BJ (cell line): Measurements from ENCODE around the gene BTBD16. TPM values are rescaled to one million over a fixed set of nuclear protein-coding genes. Genes with fewer than 3 reads are reported as not detected.

ENCODE experiments used
- CTCF ChIA-PET: fragments of 350-600 bp; formaldehyde crosslinking; extraction: SDS; loops from one replicate; lab custom pipeline; 2021; ENCODE audit warnings: antibody characterized with exemption, inconsistent platforms; lab: Yijun Ruan, JAX
- POLR2A ChIA-PET: fragments of 300-600 bp; sonication (Branson Sonifier 250); formaldehyde crosslinking; extraction: SDS; loops from one replicate; lab custom pipeline; 2021; ENCODE audit warnings: antibody characterized with exemption; lab: Charles Lee
- DNase-seq: peaks from one replicate; pipeline ENCODE4 v3.0.0-alpha.2; 2011; ENCODE audit warnings: low read depth
- H3K27me3 ChIP-seq: 2 replicates; pipeline ENCODE4 v1.6.0; 2011; ENCODE audit warnings: low read length; ENCODE audit not compliant: control insufficient read depth, insufficient read depth
- H3K36me3 ChIP-seq: 2 replicates; pipeline ENCODE4 v1.5.1; 2011; ENCODE audit warnings: low read length; ENCODE audit not compliant: control insufficient read depth, insufficient read depth
- H3K4me3 ChIP-seq: 2 replicates; pipeline ENCODE4 v1.5.1; 2011; ENCODE audit warnings: low read depth, mild to moderate bottlenecking, control low read depth, low read length
- polyA plus RNA-seq: library from polyadenylated mRNA; depleted of rRNA; stranded (reverse); fragments of >200 nt; gene quantifications from 2 replicates; pipeline ENCODE4 v1.2.3, GENCODE V29; 2011
- TF ChIP-seq, protein P1 (sequence below): IDR thresholded peaks from 2 replicates; pipeline ENCODE4 v1.5.1; 2011; ENCODE audit warnings: low read depth, mild to moderate bottlenecking, control low read depth, inconsistent platforms, low read length, moderate library complexity; ENCODE audit not compliant: insufficient read depth

The BTBD16 gene
- polyA plus RNA-seq, 1 experiment: not detected

DNA sequence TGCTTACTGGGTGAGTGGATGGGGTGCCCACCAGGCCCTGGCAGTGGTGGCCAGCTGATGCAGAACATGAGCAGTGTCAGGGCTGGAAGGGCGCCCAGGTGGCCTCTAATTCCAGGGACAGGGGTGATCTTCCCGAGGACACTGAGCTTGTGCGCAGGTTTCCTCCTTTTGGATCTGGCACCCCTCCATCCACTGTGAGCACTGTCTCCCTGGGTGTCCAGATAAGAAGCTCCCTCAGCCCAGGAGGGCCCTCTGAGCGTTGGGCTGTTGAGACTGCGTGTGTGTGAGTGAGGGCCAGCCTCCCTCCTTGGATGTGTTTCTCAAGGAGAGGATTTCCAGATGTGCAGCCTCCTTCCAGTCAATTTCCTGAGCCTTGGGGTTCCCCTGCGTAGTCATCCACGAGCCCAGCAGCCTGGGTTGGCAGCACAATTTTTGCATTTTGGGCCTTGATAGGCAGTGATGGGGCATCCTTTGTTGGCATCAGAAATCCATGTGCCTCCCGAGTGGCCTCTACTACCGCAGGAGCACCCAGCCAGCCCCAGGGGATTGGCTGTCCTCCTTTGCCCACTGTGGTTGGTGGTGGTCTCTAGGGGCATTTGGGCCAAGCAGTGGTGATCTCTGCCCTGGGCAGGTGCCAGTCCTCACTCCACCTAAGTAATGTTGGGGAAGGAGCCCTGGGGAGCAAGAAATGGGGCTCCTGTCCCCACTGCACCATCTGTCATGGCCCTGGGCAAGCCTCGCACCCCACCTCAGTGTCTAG is 20.9 kb upstream of the BTBD16 start:
- ChIA-PET POLR2A (no interaction called here), CTCF (interaction anchor here (1.3 to 1.8 kb wide), 2 partner anchors 11 to 18 kb away, joined by 5 to 6 read pairs; no protein-coding TSS in a partner anchor)
- H3K27me3 ChIP-seq: no peaks in the 10 kb centered on the region

DNA sequence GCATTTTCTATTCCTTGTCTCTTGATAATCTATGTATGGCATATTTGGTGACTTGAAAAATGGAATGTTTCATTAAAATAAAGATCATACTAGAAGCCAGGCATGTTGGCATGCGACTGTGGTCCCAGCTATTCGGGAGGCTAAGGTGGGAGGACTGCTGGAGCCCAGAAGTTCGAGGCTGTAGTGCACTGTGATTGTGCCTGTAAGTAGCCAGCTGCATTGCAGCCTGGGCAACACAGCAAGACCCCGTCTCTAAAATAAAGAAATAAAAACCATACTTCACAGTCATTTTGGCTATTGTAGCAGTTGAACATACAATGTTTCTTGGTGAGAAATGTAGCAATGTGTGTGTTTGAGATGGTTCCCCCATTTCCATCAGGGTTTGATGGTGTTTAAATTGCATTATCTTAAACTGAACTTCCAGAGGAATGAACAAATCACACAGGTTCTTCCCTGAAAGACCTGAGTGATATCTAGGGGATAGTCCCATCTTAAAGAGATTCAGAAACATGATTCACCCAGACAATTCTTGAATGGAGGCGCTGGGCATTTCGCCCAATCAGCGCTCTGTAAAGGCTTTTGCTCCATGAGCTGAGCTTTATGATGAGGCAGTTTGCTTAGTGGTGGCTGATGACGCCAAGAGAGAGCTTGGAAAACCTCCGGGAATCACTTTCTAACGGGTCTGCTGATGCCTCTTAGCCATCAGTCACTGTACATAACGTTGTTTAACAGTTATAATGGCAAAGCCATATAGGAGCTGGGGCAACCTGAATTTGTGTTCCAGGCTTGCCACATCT is 19.4 kb upstream of the BTBD16 start:
- Histone ChIP-seq H3K27me3 (no peaks in the 10 kb centered on the region), H3K36me3 (peaks cover 4% of the 10 kb centered on the region; the same call in 1 of the 2 replicates), H3K4me3 (no peak overlapping the region)
- TF ChIP-seq, protein P1, sequence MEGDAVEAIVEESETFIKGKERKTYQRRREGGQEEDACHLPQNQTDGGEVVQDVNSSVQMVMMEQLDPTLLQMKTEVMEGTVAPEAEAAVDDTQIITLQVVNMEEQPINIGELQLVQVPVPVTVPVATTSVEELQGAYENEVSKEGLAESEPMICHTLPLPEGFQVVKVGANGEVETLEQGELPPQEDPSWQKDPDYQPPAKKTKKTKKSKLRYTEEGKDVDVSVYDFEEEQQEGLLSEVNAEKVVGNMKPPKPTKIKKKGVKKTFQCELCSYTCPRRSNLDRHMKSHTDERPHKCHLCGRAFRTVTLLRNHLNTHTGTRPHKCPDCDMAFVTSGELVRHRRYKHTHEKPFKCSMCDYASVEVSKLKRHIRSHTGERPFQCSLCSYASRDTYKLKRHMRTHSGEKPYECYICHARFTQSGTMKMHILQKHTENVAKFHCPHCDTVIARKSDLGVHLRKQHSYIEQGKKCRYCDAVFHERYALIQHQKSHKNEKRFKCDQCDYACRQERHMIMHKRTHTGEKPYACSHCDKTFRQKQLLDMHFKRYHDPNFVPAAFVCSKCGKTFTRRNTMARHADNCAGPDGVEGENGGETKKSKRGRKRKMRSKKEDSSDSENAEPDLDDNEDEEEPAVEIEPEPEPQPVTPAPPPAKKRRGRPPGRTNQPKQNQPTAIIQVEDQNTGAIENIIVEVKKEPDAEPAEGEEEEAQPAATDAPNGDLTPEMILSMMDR: no peak
- ChIA-PET CTCF (interaction anchor here (0.6 to 1.0 kb wide), 3 partner anchors 9 to 1813 kb away, joined by 4 to 5 read pairs (median 4); no protein-coding TSS in a partner anchor), POLR2A (no interaction called here)
- no peak for DNase-seq

More for the DNA sequence above, 20.9 kb upstream of the BTBD16 start:
- DNase-seq: no peak
- Histone ChIP-seq H3K36me3 (peaks cover 2% of the 10 kb centered on the region; the same call in 1 of the 2 replicates), H3K4me3 (no peak overlapping the region)
- TF ChIP-seq, protein P1: no peak

DNA sequence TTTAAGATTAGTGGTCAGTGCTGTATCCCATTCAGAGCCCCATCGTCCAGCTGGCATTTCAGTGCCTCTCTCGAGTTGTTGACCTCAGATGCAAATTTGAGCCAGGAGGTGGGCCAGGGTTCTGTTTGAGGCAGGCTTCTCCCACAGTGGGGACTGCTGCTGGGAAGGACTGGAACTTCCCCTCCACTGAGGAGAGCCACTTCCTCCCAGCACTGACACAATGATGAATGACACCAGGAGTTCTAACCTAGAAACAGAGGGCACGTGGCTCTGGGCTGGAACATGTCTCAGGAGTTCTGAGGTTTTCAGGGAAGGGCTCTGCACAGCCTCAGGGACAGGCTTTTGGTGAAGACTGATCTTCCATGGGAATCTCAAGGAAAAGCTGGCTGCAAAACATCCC is 18.3 kb upstream of the BTBD16 start:
- peaks cover 4% of the 10 kb centered on the region; the same call in 1 of the 2 replicates for H3K36me3 ChIP-seq
- no peaks in the 10 kb centered on the region for H3K27me3 ChIP-seq
- TF ChIP-seq, protein P1: no peak
- DNase-seq: no peak
- CTCF ChIA-PET: interaction anchor here (2.1 kb wide), 1 partner anchor 15 kb away, joined by 5 read pairs; no protein-coding TSS in a partner anchor
- H3K4me3 ChIP-seq: no peak overlapping the region
- POLR2A ChIA-PET: no interaction called here

DNA sequence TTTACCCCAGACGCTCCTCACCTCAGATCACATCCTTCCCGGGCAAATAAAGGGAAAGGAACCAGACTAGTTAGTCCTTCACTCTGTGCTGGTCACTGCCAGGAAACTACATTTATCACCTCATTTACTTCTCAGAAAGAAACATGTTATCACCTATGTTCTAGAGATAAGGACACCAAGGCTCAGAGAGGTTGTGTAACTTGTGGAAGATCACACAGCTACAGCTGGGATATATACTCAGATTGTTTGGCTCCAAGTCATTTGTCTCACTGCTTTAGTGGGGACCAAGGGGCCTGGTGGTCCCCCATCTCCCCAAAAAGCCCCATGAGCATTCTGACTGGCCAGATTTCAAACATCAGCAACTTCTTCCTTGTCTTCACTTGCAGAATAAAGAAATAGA is 17.5 kb upstream of the BTBD16 start:
- peaks cover 4% of the 10 kb centered on the region; the same call in 1 of the 2 replicates for H3K36me3 ChIP-seq
- CTCF ChIA-PET: interaction anchor here (2.1 kb wide), 1 partner anchor 14 kb away, joined by 5 read pairs; no protein-coding TSS in a partner anchor
- no peaks in the 10 kb centered on the region for H3K27me3 ChIP-seq
- POLR2A ChIA-PET: no interaction called here
- no peak overlapping the region for H3K4me3 ChIP-seq
- TF ChIP-seq, protein P1: no peak
- DNase-seq: no peak

DNA sequence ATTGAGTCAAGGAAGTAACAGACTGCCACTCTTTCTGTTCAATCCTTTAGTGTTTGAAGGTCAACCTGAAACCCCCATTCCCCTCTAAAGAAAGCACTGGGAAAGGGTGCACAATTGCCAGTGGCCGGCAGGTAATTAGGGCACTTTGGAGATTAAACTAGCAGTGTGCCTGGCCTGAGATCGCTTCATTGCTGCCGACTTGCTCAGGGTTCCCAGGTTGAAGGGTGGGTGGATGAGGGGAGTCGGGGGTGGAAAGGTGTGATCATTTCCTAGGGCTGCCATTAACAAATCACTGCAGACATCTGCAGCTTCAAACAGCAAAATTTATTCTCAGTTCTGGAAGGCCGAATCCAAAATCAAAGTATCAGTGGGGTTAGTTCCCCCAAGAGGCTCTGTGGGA is 16.3 kb upstream of the BTBD16 start:
- DNase-seq: no peak
- TF ChIP-seq, protein P1: no peak
- Histone ChIP-seq H3K27me3 (no peaks in the 10 kb centered on the region), H3K4me3 (no peak overlapping the region), H3K36me3 (peaks cover 2% of the 10 kb centered on the region; the same call in 1 of the 2 replicates)
- POLR2A ChIA-PET: no interaction called here
- CTCF ChIA-PET: interaction anchor here (2.1 to 4.8 kb wide), 2 partner anchors 13 kb away, joined by 5 to 35 read pairs; no protein-coding TSS in a partner anchor
